Smooth muscle cell of the pulmonary artery (primary cell): Measurements from ENCODE around the gene SNX24. TPM values are rescaled to one million over a fixed set of nuclear protein-coding genes. Genes with fewer than 3 reads are reported as not detected.

Source experiments
- total RNA-seq: library from RNA; depleted of rRNA; stranded (reverse); fragments of >200 nt; gene quantifications from 2 replicates; pipeline ENCODE4 v1.2.3, GENCODE V29; 2014

Gene SNX24, protein sequence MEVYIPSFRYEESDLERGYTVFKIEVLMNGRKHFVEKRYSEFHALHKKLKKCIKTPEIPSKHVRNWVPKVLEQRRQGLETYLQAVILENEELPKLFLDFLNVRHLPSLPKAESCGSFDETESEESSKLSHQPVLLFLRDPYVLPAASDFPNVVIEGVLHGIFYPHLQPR
- 14.5 and 16.2 TPM in 2 replicates for total RNA-seq

DNA sequence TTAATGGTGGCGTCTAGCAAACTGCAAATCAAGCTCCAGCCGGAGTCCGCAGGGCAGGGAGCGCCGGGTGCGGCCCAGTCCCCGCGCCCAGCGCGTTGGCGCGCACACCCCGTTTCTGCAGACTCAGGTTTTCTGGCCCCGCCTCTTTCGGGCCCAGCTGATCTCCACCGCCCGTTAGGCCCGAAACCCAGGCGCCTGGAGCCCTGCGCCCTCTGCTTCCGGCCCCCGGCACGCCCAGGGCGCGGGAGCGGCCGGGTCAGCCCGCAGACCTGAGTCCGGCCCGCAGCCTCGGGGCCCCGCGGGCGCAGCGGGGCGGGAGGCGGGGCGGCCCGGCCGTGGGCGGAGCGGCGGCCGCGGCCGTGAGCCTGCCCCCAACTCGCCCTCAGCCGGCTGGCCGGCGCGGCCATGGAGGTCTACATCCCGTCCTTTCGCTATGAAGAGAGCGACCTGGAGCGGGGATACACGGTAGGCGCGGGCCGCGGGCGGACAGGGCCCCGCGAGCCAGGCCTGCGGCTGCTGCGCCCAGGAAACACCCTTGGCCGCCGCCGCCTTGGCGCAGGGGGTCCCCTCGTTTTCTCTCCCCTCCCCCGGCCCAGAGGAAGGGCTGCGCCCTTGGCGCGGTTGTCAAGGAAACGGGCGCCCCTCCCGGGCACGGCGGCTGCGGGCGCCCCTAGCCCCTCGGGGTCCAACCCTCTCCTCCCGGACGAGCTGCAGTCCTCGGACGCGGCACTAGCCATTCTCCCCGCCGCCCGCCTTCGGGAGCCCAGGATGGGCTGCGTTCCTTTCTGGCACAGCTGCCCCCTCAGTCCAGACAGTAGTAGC lies at the start of gene SNX24:
Gene SNX24 (plus strand): TSS at position 385 of the 822 bp plus-strand sequence. CDS start 21 bp downstream, at position 406.

DNA sequence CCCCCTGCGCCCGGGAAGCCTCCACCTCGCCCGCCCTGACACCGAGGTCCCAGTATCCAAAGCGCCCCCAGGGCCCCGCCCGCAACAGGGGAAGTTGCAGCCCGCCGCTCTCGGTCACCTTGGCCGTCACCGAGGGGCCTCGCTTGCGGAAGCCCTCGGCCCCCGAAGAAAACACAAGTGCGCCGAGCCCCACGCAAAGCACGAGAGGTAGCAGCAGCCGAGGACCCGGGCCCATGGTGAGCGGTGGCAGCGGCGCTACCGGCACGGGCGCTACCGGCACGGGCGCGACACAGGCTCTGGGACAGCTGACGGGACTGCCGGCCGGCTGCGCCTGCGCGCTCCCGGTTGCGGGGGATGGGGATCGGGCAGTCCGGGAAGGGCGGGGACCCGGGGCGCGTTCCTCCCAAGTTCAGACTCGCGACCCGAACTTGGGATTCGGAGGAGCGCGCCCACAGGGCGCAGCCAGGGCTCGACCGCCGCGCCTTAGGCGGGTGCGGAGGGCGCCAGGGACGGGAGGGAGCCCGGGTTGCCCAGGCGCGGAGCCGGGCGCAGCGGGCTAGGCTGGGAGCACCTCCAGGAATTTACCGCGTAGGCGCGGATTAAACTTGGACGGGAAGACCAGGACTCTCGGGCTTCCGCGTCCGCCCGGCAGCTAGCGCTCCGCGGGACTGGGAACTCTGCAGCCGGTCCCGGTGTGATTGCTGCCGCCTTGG lies 191.1 kb downstream of the SNX24 start, which contains the start of gene PPIC:
Gene PPIC (minus strand): TSS at position 335 of the 713 bp plus-strand sequence. CDS start 100 bp downstream, at position 235.

Other genes with a start within 250 kb of the SNX24 start
- 67.8 and 73.0 TPM in 2 replicates for gene SNX2, start 70.5 kb upstream of the SNX24 start, total RNA-seq
- 77.2 and 93.4 TPM in 2 replicates for gene PPIC, start 191.1 kb downstream of the SNX24 start, total RNA-seq
- 4.6 and 8.9 TPM in 2 replicates for gene PRDM6, start 243.6 kb downstream of the SNX24 start, total RNA-seq